ENCODE results near the gene PRKN. TPM values are rescaled to one million over a fixed set of nuclear protein-coding genes. Genes with fewer than 3 reads are reported as not detected.

The PRKN gene
- total RNA-seq, 1 experiment from 2014 or later: 1.1 TPM

DNA sequence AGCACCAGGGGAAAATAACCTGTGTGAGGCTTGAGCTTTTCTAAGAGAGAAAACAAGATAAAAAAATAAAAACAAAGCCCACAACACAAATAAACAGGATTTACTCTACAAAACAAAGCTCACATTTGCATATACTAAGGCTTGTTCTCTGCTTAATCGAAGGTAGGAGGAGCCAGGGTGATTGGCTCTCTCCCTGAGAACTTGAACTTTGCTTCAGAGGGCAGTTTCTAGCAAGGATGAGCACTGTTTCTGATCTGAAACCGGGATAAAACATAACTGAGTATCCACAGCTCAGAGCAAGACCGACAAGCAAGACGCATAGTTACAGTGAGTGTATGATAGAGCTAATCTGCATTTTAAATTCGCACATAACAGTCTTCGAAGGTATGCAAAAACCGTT lies 200.6 kb downstream of the PRKN start:
- in situ Hi-C loops (cut with HindIII; ENCODE audit: low pct_unique_long_range_greater_than_20kb, low sequenced_read_pairs): no loop called here
- no peak for DNase-seq (ENCODE audit: low read depth)

DNA sequence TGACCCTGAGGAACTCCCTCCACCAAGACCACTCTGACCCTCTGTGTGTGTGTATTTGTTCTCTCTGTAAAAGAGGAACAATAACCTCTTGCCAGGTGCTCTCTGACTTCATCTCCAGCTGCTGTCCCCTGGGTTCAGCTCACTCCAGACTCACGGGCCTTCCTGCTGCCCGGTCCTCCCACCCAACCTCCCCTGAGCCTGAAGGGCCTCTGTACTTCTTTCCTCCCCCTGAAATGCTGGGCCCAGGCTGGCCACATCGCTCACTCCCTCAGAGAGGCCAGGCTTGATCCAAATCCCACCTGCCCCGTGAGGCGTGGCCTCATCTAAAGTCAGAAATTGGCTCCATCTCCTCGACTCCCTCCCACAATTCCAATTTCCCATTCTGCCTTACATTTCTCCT lies 202.4 kb downstream of the PRKN start:
- DNase-seq (ENCODE audit: low read depth): no peak
- in situ Hi-C loops (cut with HindIII; ENCODE audit: low pct_unique_long_range_greater_than_20kb, low sequenced_read_pairs): no loop called here

DNA sequence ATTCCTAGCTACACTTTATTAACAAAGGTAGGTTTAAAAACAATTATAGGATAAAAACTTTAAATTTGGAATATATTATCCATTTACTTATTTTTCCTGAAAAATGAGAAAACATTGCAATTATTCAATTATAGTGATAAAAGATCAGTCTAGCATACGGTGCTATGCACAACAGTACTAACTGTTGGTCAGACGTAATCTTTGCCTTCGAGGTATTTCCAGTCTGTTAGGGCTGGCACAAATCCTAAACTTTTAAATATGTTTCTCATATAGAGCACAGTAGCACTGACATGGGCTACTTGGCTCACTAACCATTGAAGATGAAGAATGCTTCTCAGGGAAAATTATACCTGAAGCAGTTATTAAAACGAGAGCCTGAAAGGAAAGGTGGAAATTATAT lies 214.8 kb downstream of the PRKN start:
- no peak for DNase-seq (ENCODE audit: low read depth)
- in situ Hi-C loops (cut with HindIII; ENCODE audit: low pct_unique_long_range_greater_than_20kb, low sequenced_read_pairs): no loop called here

DNA sequence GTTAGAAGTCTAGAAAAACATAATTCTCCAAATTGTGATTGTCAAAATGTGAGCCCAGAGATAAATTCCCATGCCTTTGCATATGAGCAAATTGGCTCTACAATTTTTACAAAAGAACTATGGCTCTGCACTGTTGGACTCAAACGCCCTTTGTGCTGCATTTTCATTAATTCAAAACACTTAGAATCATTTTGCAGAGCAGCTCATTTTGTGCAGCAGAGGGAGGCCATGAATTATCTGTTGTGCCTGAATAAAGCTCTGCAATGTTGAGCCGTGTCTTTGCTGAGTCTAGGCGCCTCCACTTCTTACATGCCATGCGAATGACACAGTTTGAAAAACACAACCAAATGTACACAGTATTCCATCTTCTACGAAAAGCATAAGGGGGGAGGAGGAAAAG lies 230.2 kb downstream of the PRKN start:
- in situ Hi-C loops (cut with HindIII; ENCODE audit: low pct_unique_long_range_greater_than_20kb, low sequenced_read_pairs): no loop called here

DNA sequence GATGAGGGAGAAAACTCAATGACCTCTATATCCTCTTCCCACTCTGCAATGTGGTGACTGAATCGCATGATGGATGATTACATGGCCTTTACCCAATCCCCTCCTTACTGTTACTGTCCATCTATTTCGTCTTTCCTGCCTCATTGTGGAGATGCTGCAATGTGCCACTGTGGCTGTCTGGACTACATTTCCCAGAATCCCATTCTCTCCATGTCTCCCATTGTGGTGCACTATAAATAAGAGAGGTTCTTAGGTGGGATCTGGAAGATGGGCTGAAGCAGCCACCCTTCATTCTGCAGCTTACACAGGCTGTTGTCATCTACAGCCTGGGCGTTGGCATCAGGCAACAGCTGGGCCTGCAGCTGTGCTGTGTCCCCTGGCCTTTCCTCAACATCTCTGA lies 233.6 kb downstream of the PRKN start:
- in situ Hi-C loops (cut with HindIII; ENCODE audit: low pct_unique_long_range_greater_than_20kb, low sequenced_read_pairs): no loop called here
- no peak for DNase-seq (ENCODE audit: low read depth)

More for the DNA sequence above, 230.2 kb downstream of the PRKN start:
- no peak for DNase-seq (ENCODE audit: low read depth)

DNA sequence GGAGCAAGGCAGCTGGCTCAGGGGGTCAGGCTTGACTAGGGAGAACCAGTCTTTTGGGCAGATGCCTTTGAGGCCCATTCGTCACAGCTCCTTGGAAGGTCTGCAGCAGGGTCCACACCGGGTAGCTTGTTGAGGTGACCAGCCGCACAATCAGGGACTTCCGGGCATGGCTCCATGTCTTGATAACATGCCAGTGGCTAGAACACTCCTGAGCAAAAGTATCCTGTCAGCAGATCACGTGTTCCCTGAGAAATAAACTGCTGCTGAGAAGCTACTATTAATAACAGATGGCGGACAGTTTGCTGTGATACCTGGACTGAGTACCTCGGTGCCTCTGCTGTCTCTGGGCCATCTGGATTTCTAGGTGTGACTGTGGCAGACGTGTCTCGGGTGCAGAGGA lies 235.9 kb downstream of the PRKN start:
- DNase-seq (ENCODE audit: low read depth): no peak
- in situ Hi-C loops (cut with HindIII; ENCODE audit: low pct_unique_long_range_greater_than_20kb, low sequenced_read_pairs): no loop called here

DNA sequence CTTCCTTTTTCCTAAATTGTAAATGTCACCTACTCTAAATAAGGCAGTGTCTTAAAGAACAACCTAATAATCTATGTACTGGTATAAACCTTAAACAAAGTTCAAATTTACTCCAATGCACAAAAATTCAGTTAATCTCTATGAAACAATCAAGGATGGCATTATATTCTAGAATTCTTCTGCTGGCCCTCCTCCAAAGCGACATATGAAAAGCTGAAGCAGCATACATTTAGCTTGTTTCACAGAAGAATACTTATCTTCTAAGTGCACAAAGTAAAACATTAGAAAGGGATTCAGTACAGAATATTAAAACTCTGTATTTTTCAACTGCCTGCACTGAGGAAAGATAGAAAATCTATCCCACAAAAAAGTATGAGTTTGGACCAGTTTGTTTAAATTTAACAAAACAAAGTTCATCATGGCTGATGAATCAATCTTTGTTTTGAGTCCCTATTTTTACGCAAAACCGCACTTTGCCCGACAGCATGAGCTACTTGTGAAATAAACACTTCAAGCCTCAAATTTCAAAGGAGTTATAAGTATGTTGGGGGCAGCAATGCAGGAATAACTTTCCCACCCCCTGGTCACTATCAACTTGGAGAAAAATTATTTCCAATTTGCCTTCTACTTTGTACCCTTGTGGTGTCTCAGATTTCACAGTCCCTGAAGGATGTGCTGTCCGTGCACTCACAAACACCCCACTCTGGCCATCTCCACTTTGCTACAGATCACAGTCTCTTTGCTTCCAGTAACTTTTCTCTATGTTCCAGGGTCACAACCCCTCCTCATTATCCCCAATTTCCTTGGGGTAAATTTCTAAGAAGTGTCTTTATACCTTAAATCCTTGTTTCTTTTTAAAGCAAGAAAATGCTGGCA lies 238.2 kb downstream of the PRKN start:
- DNase-seq (ENCODE audit: low read depth): no peak
- in situ Hi-C loops (cut with HindIII; ENCODE audit: low pct_unique_long_range_greater_than_20kb, low sequenced_read_pairs): no loop called here

DNA sequence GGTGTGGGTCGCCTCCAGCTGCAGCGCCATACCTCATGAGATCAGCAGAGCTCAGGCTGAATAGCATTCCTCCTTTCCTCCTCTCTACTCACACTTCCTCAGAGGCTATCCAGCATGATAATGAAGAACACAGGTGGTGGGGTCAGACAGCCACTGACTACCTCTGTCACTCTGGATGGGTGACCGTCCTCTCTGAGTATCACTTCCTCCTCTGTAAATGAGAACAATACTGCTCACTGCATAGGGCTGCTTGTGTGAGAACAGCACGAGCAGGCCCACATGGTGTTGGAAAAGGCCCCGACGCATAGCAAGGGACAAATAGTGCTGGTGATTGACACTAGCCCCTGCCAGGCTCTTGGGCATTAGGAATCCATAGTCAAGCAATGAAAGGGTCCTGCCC lies 239.1 kb downstream of the PRKN start:
- in situ Hi-C loops (cut with HindIII; ENCODE audit: low pct_unique_long_range_greater_than_20kb, low sequenced_read_pairs): no loop called here
- no peak for DNase-seq (ENCODE audit: low read depth)

DNA sequence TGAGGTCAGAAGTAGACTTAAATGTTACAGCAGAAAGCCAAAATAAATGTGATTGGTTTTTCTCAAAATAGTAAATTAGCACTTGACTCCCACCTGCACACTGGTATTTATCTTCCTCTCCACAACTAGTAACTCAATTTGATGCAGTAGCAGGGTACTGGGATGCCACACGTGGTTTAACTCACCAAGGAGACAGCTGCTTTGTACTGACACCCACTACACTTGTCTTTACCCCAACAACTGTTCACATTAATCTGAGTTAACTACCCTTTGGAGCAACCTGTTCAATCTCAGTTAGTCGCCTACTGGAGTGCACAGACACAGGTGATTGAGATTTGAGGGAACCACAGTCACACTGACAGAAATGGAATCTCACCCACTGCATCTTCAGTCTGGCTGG lies 242.1 kb downstream of the PRKN start:
- DNase-seq (ENCODE audit: low read depth): no peak
- in situ Hi-C loops (cut with HindIII; ENCODE audit: low pct_unique_long_range_greater_than_20kb, low sequenced_read_pairs): no loop called here

DNA sequence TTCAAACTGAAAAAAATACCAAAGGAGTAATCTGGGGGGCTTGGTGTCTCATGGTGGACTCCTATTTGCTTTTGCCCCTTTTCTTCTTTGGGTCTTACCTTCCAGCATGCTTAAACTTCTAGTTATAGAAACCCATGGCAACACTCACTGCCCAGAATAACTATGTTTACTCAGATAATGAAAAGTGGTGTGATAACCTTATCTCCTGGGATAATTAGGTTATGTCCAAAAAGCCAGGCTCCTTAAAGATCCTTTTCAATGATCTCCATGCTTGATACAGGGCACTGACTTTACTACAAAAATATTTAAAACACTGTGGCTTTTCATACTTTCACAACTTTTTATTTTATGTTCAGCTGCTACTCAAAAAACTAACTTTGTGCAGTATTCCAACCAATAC lies 245.6 kb downstream of the PRKN start:
- in situ Hi-C loops (cut with HindIII; ENCODE audit: low pct_unique_long_range_greater_than_20kb, low sequenced_read_pairs): no loop called here
- DNase-seq (ENCODE audit: low read depth): no peak

DNA sequence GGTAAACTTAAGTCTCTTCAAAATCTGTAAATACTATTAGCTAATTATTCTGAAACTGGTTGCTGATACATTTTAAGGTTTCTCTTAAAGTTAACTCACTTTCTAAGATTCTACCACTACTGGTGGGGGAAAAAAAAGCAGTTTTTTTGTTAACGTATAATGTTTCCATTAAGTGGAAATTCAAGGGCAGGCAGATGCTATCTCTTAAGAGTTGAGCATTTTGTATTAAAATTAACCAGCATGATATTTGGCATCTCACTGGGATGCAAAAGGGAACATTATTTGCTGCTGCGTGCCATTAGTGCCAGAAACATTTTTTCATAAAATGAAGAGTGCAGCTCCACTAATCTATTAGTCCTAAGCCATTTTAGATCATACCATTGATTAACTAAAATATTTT lies 246.2 kb downstream of the PRKN start:
- in situ Hi-C loops (cut with HindIII; ENCODE audit: low pct_unique_long_range_greater_than_20kb, low sequenced_read_pairs): no loop called here

DNA sequence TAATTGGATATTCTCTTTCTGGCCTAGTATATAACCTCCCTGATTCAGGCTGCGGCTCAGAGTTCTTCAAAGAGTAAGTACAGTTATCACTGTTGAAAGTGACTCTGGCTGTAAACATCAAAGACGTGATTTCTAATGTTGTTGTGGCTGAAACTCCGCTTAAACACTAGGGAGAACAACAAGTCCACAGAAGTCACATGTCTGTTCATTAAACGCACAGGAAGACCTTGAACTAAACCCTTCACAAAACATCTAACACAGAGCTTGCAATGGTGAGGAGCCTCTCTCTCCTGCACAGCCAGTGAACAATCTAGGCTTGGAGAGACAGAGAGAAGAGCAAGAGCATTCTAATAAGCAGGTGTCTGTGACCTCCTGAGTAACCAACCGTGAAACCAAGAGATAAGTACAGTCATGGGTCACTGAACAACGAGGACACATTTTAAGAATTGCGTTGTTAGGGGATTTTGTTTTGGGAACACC lies 249.3 kb downstream of the PRKN start:
- no peak for DNase-seq (ENCODE audit: low read depth)
- in situ Hi-C loops (cut with HindIII; ENCODE audit: low pct_unique_long_range_greater_than_20kb, low sequenced_read_pairs): no loop called here

More for the DNA sequence above, 246.2 kb downstream of the PRKN start:
- DNase-seq (ENCODE audit: low read depth): no peak

DNA sequence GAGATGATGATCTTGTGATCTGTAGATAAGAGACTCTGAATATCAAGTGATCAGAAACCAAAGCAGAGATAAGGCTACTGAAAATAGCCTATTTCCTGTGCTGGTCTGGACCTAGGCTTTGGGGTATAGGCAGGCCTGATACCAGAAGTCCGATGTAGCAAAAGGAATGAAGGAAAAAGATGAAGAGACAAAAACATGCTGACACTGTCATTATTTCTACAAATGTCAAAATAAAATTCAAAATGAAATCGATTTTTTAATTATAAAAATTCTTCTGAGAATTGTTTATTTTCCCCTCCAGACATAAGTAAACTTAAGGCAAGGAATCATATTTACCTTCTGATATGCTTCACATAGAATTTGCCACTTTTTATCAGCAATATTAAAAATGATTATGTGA lies 252.8 kb downstream of the PRKN start:
- in situ Hi-C loops (cut with HindIII; ENCODE audit: low pct_unique_long_range_greater_than_20kb, low sequenced_read_pairs): no loop called here

DNA sequence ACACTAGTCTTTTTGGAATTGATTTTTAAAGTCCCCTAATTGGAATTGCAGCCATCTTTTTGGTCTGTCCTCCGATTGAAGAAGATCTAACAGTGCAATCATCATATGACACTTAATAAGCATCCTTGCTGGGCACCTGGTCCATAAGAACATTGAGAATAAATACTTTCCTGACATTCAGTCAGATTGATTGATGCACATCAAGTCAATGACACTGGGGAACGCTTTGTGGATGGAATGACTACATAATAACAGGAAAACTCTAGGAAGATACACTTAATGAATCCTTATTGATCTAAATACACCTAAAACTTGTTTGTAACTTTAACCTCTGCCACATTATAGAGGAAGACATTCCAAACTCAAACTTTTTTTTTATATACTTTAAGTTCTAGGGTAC lies 255.7 kb downstream of the PRKN start:
- in situ Hi-C loops (cut with HindIII; ENCODE audit: low pct_unique_long_range_greater_than_20kb, low sequenced_read_pairs): no loop called here
- DNase-seq (ENCODE audit: low read depth): no peak

More for the DNA sequence above, 252.8 kb downstream of the PRKN start:
- no peak for DNase-seq (ENCODE audit: low read depth)

DNA sequence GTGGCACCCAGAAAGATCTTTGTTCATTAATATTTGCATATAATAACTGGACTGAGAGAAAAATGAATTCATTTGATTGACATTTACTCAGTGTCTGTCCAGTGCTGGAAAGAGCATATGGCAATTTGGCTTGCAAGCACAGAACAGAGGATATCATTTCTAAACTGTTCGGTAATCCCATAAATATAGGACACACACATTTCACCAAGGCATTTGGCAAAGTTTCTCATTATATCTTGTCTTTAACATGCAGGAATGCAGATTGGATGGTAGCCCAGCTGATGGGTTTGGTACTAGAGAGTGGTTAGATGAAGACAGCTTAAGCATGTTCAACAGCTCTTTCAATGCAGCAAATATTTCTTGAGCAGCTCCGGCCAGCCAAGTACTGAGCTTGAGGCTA lies 259.2 kb downstream of the PRKN start:
- DNase-seq (ENCODE audit: low read depth): no peak
- in situ Hi-C loops (cut with HindIII; ENCODE audit: low pct_unique_long_range_greater_than_20kb, low sequenced_read_pairs): no loop called here

DNA sequence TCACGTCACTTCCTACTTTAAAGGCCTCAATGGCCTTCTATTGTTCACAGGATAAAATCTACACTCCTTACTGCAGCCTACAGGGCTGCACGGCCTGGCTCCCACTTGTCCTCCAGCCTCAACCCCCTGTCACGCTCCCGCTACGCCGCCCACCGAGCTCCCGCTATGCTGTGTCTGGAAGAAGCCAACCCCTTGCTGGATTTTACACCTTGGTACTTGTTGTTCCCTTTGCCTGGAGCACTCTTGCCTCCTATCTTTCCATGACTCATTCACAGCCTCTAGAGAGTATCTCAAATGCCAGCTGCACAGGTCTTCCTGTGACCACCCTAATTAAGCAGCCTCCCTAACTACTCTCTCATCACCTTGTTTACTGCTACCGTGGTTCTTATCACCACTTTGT lies 259.9 kb downstream of the PRKN start:
- DNase-seq (ENCODE audit: low read depth): no peak
- in situ Hi-C loops (cut with HindIII; ENCODE audit: low pct_unique_long_range_greater_than_20kb, low sequenced_read_pairs): no loop called here

DNA sequence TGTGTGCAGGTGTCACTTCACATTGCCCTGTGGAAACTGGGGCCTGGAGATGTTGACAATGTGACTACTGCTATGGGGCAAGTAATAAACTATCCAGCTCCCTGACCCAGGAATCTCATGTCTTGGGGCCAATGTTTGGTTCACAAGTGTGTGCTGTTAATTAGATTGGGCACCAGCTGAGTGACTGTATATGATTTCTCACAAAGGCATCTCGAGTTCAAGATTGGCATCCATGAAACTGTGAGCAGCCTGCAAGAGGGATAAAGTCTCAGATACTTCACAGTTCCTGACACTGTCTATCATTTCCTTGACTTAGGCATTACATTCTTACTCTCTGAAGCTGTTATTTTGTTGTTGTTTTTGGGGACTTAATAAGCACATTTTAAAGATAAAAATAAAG lies 264.0 kb downstream of the PRKN start:
- DNase-seq (ENCODE audit: low read depth): no peak
- in situ Hi-C loops (cut with HindIII; ENCODE audit: low pct_unique_long_range_greater_than_20kb, low sequenced_read_pairs): no loop called here

DNA sequence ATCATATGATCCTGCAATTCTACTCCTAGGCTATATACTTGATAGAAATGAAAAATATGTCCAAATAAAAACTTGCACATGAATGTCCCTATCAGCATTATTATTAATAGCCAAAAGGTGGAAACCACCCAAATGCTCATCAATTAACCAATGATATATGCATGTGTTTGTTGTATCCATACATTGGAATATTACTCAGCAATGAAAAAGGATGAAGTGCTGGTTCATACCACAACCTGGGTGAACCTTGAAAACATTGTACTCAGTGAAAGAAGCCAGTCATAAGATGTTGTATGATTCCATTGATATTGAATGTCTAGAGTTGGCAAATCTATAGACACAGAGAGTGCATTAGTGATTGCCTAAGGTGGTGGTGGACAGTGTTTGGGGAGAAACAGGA lies 267.6 kb downstream of the PRKN start:
- in situ Hi-C loops (cut with HindIII; ENCODE audit: low pct_unique_long_range_greater_than_20kb, low sequenced_read_pairs): no loop called here
- no peak for DNase-seq (ENCODE audit: low read depth)

DNA sequence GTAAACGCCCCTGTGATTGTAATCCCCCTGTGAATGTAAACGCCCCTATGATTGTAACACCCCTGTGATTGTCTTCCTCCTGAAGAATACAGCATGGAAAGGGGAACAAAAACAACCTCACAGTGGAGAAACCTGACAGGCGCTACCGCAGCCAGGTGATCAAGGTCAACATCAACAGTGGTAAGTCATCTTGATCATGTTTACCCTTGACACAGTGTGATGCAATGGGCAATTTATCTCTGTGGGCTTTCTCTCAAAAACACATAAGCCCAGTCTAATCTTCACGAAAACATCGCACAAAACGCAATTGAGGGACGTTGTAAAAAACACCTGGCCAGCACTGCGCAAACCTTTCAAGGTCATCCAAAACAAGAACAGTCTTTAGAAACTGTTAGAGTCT lies 277.2 kb downstream of the PRKN start:
- in situ Hi-C loops (cut with HindIII; ENCODE audit: low pct_unique_long_range_greater_than_20kb, low sequenced_read_pairs): no loop called here
- DNase-seq (ENCODE audit: low read depth): no peak

DNA sequence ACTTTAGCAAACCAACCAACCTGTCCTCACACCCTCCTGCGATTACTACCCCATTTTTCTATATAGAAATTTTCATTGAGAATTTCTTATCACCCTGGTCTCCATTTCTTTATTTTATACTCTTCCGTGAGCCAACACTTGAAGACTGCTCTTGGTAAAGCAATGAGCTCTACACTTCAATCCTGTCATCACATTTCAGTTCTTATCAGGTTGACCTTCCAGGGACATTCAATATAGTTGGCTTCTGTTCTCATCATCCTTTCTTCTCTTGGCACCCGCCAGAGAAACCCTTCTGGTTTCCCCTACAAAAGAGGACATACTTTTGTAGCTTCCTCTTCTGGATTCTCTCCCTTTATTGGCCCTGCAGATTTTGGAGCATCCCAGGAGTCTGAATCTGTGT lies 279.3 kb downstream of the PRKN start:
- in situ Hi-C loops (cut with HindIII; ENCODE audit: low pct_unique_long_range_greater_than_20kb, low sequenced_read_pairs): no loop called here
- no peak for DNase-seq (ENCODE audit: low read depth)
